H9 (cell line): ENCODE measurements around the gene KRT71. TPM values are rescaled to one million over a fixed set of nuclear protein-coding genes. Genes with fewer than 3 reads are reported as not detected.
A peak's percentile ranks its signal among the peaks of the same experiment; 100 is the strongest.

Source experiments
- DNase-seq: peaks from one replicate; pipeline ENCODE4 v3.0.0-alpha.2; 2017
- H2AFZ ChIP-seq: one replicate; pipeline ENCODE4 v1.6.1; 2013; ENCODE audit warnings: mild to moderate bottlenecking, low read length, control low read depth, moderate library complexity
- H2AK5ac ChIP-seq: 2 replicates; pipeline ENCODE4 v1.6.1; 2013; ENCODE audit warnings: low read length, control low read depth, mixed read lengths; ENCODE audit not compliant: insufficient read length
- H2BK120ac ChIP-seq: one replicate; pipeline ENCODE4 v1.6.1; 2013; ENCODE audit warnings: low read depth, mild to moderate bottlenecking, low read length, control low read depth, inconsistent platforms; ENCODE audit not compliant: poor library complexity, severe bottlenecking
- H2BK12ac ChIP-seq: 2 replicates; pipeline ENCODE4 v1.6.1; 2013; ENCODE audit warnings: low read length, control low read depth, mixed read lengths, low read depth; ENCODE audit not compliant: insufficient read length
- H2BK15ac ChIP-seq: 2 replicates; pipeline ENCODE4 v1.6.1; 2013; ENCODE audit warnings: low read depth, low read length, control low read depth
- H2BK20ac ChIP-seq: one replicate; pipeline ENCODE4 v1.6.1; 2013; ENCODE audit warnings: low read depth, mild to moderate bottlenecking, low read length, control low read depth, inconsistent platforms; ENCODE audit not compliant: poor library complexity, severe bottlenecking
- H2BK5ac ChIP-seq: 2 replicates; pipeline ENCODE4 v1.6.1; 2013; ENCODE audit warnings: low read length, control low read depth, mixed read lengths; ENCODE audit not compliant: insufficient read length
- H3K14ac ChIP-seq: 2 replicates; pipeline ENCODE4 v1.6.1; 2013; ENCODE audit warnings: low read length, control low read depth; ENCODE audit not compliant: insufficient read depth
- H3K18ac ChIP-seq: 2 replicates; pipeline ENCODE4 v1.6.1; 2013; ENCODE audit warnings: low read depth, mild to moderate bottlenecking, mixed read lengths, low read length, control low read depth; ENCODE audit not compliant: insufficient read length
- H3K23ac ChIP-seq: 2 replicates; pipeline ENCODE4 v1.6.1; 2013; ENCODE audit warnings: low read length, control low read depth, mixed read lengths, low read depth; ENCODE audit not compliant: insufficient read length
- H3K23me2 ChIP-seq: 2 replicates; pipeline ENCODE4 v1.6.1; 2013; ENCODE audit warnings: low read depth, mild to moderate bottlenecking, mixed read lengths, low read length, control low read depth; ENCODE audit not compliant: insufficient read length, poor library complexity, severe bottlenecking
- H3K27ac ChIP-seq: 2 replicates; pipeline ENCODE4 v1.5.1; 2013; ENCODE audit warnings: low read length, control low read depth, mixed read lengths, low read depth; ENCODE audit not compliant: insufficient read length
- H3K27me3 ChIP-seq: 2 replicates; pipeline ENCODE4 v1.6.1; 2013; ENCODE audit warnings: low read length, control low read depth, inconsistent platforms; ENCODE audit not compliant: insufficient read depth
- H3K4ac ChIP-seq: 2 replicates; pipeline ENCODE4 v1.6.1; 2013; ENCODE audit warnings: low read depth, mild to moderate bottlenecking, control low read depth, inconsistent platforms, low read length, moderate library complexity
- H3K4me1 ChIP-seq: 2 replicates; pipeline ENCODE4 v1.6.1; 2013; ENCODE audit warnings: low read length, control low read depth, inconsistent platforms; ENCODE audit not compliant: insufficient read depth
- H3K4me2 ChIP-seq: 2 replicates; pipeline ENCODE4 v1.6.1; 2013; ENCODE audit warnings: low read length, control low read depth, mixed read lengths; ENCODE audit not compliant: insufficient read length, insufficient read depth
- H3K56ac ChIP-seq: 2 replicates; pipeline ENCODE4 v1.6.1; 2013; ENCODE audit warnings: low read depth, mild to moderate bottlenecking, mixed read lengths, low read length, control low read depth; ENCODE audit not compliant: insufficient read length
- H3K79me1 ChIP-seq: 2 replicates; pipeline ENCODE4 v1.6.1; 2013; ENCODE audit warnings: low read depth, mild to moderate bottlenecking, moderate library complexity, low read length, control low read depth, inconsistent platforms; ENCODE audit not compliant: insufficient read depth, poor library complexity, severe bottlenecking
- H3K79me2 ChIP-seq: 2 replicates; pipeline ENCODE4 v1.6.1; 2013; ENCODE audit warnings: low read length, control low read depth, inconsistent platforms; ENCODE audit not compliant: insufficient read depth
- H3K9ac ChIP-seq: 2 replicates; pipeline ENCODE4 v1.6.1; 2013; ENCODE audit warnings: low read length, control low read depth, mixed read lengths; ENCODE audit not compliant: insufficient read length; ENCODE audit errors: extremely low read depth
- H3K9me3 ChIP-seq: one replicate; pipeline ENCODE4 v1.6.1; 2013; ENCODE audit warnings: low read depth, low read length, inconsistent platforms; ENCODE audit not compliant: control insufficient read depth
- H3T11ph ChIP-seq: one replicate; pipeline ENCODE4 v1.6.1; 2013; ENCODE audit warnings: mild to moderate bottlenecking, low read length, control low read depth, inconsistent platforms
- H4K20me1 ChIP-seq: one replicate; pipeline ENCODE4 v1.6.1; 2013; ENCODE audit not compliant: control insufficient read depth, insufficient read length, insufficient read depth
- H4K5ac ChIP-seq: 2 replicates; pipeline ENCODE4 v1.6.1; 2013; ENCODE audit warnings: low read depth, mild to moderate bottlenecking, mixed read lengths, low read length, control low read depth; ENCODE audit not compliant: insufficient read length
- H4K8ac ChIP-seq: replicated peaks from 2 replicates; pipeline ENCODE4 v1.6.1; 2013; ENCODE audit warnings: low read length, control low read depth, mixed read lengths, low read depth; ENCODE audit not compliant: insufficient read length
- H4K91ac ChIP-seq: 2 replicates; pipeline ENCODE4 v1.6.1; 2013; ENCODE audit warnings: low read depth, mild to moderate bottlenecking, moderate library complexity, mixed read lengths, low read length, control low read depth; ENCODE audit not compliant: insufficient read length
- H3K27ac Mint-ChIP-seq, 3 experiments: 2 replicates in 2 of 3; 3 replicates in 1 of 3; pipeline ENCODE4 v1.8.0; 2020 to 2021; ENCODE audit warnings: mixed read lengths in 3 of 3, mild to moderate bottlenecking in 1 of 3, moderate library complexity in 1 of 3
- H3K27me3 Mint-ChIP-seq: 2 replicates; pipeline ENCODE4 v1.8.0; 2021; ENCODE audit warnings: low read depth, mild to moderate bottlenecking, moderate library complexity, mixed read lengths
- H3K36me3 Mint-ChIP-seq, 3 experiments: 2 replicates in 2 of 3; 3 replicates in 1 of 3; pipeline ENCODE4 v1.8.0; 2020 to 2021; ENCODE audit warnings: low read depth in 3 of 3, mixed read lengths in 3 of 3; ENCODE audit not compliant: insufficient read depth in 1 of 3
- H3K4me1 Mint-ChIP-seq, 2 experiments: 2 replicates each; pipeline ENCODE4 v1.8.0; 2020; ENCODE audit warnings: mixed read lengths in 2 of 2
- H3K4me3 Mint-ChIP-seq, 2 experiments: 2 replicates in 1 of 2; 3 replicates in 1 of 2; pipeline ENCODE4 v1.8.0; 2020 to 2021; ENCODE audit warnings: mild to moderate bottlenecking in 2 of 2, mixed read lengths in 2 of 2, moderate library complexity in 1 of 2
- H3K9me3 Mint-ChIP-seq, 2 experiments: 2 replicates in 1 of 2; 3 replicates in 1 of 2; pipeline ENCODE4 v1.8.0; 2020; ENCODE audit warnings: mild to moderate bottlenecking in 2 of 2, mixed read lengths in 2 of 2, moderate library complexity in 1 of 2
- CTCF ChIP-seq: fragments of 200-600 bp; sonication (generic); conservative IDR thresholded peaks from 3 replicates; pipeline ENCODE4 v1.8.0; 2021; ENCODE audit warnings: antibody characterized with exemption, mild to moderate bottlenecking
- WGBS: extraction: QIAGEN DNeasy Blood & Tissue Kit; methylation state at CpG from one replicate; pipeline ENCODE4 v1.1.7; 2013; ENCODE audit warnings: missing lambda C conversion rate, low lambda C conversion rate, mixed read lengths; ENCODE audit not compliant: insufficient read length; ENCODE audit errors: extremely low coverage; 5-methylcytosine and 5-hydroxymethylcytosine counted together
- total RNA-seq: library from RNA; stranded (reverse); gene quantifications from 2 replicates; pipeline ENCODE4 v1.2.1, GENCODE V29; 2021

KRT71 gene
- total RNA-seq, 1 experiment from 2014 or later = not detected

DNA sequence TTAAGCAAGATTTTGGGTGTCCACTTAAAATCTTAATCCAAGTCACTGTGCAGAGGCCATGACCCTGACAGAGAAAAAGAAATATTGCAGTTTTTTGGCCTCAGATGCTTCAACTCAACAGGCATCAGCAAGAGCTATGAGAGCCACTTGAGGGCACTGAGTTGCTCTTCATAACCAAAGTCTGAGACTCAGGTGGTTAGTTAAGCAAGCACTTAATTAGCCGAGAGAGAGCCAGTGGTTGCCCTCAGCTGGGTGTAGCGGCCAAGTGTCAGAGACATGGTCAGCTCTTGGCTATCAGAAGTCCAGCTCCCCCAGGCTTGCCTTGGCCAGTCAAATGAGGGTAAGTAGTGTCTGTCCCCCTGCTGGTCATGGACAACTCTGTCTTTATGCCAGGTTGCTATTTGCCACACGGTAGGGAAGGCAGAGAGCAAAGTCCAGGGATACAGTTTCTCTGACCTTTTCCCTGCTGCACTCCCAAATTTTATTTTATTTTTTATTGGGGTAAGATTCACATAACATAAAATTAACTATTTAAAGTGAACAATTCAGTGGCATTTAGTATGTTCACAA is 9.0 kb upstream of the KRT71 start:
- Histone ChIP-seq H3K27me3 (no peaks in the 10 kb centered on the region), H4K8ac (no peak overlapping the region), H3K9ac (no peak overlapping the region), H3K23ac (no peak overlapping the region), H3K27ac (no peak overlapping the region), H2BK5ac (no peak overlapping the region), H2AFZ (no peak overlapping the region), H3K79me1 (no peaks in the 10 kb centered on the region), H4K91ac (no peak overlapping the region), H3K9me3 (no peaks in the 10 kb centered on the region), H3K56ac (no peak overlapping the region), H3K4me2 (no peak overlapping the region), H3K23me2 (no peaks in the 10 kb centered on the region), H3K79me2 (no peaks in the 10 kb centered on the region), H3K14ac (no peak overlapping the region), H3K4me1 (no peaks in the 10 kb centered on the region), H3T11ph (no peak overlapping the region), H3K18ac (no peak overlapping the region), H2AK5ac (no peak overlapping the region), H3K4ac (no peak overlapping the region), H2BK15ac (no peak overlapping the region), H2BK12ac (no peak overlapping the region), H4K5ac (no peak overlapping the region), H2BK20ac (no peak overlapping the region), H4K20me1 (no peaks in the 10 kb centered on the region), H2BK120ac (no peak overlapping the region)
- Mint-ChIP-seq H3K4me3 (no peak overlapping the region), H3K27ac (no peak overlapping the region), H3K36me3 (no peaks in the 10 kb centered on the region), H3K9me3 (no peaks in the 10 kb centered on the region), H3K4me1 (no peaks in the 10 kb centered on the region), H3K27me3 (peaks cover 33% of the 10 kb centered on the region)
- DNase-seq = peak; percentile 53
- peak; percentile 56 for TF ChIP-seq CTCF
- no CpG with 5 or more reads among the region's 3 CpGs for WGBS
